Gastrocnemius medialis (tissue), 4 donors: ENCODE measurements around the gene FZD10. TPM values are rescaled to one million over a fixed set of nuclear protein-coding genes. Genes with fewer than 3 reads are reported as not detected.

ENCODE experiments used
- ATAC-seq, 2 donors: fragments of 150-250 bp; one replicate each; pipeline ENCODE4 v1.9.1; 2016
- DNase-seq, 2 donors: peaks; one replicate each; pipeline ENCODE4 v3.0.0-alpha.2; 2019
- H3K27ac ChIP-seq, 4 donors: fragments of 200-600 bp; sonication (generic); 1 replicate in 1 of 4; 2 replicates in 3 of 4; pipeline ENCODE4 v1.5.1; 2016 to 2018; ENCODE audit warnings: mild to moderate bottlenecking in 2 of 4, moderate library complexity in 1 of 4
- H3K27me3 ChIP-seq, 3 donors: fragments of 200-600 bp; sonication (generic) in 2 of 3; 1 replicate in 1 of 3; 2 replicates in 2 of 3; pipeline versions ENCODE4 v1.5.1 to v1.6.0; 2016 to 2019; ENCODE audit warnings: mild to moderate bottlenecking in 1 of 3, moderate library complexity in 1 of 3
- H3K36me3 ChIP-seq, 2 donors: fragments of 200-600 bp; sonication (generic) in 1 of 2; one replicate each; pipeline ENCODE4 v1.5.1; 2017 to 2018
- H3K4me1 ChIP-seq, 2 donors: fragments of 200-600 bp; sonication (generic) in 1 of 2; one replicate each; pipeline ENCODE4 v1.5.1; 2016 to 2017; ENCODE audit warnings: mild to moderate bottlenecking in 2 of 2
- H3K4me3 ChIP-seq, 4 donors: fragments of 200-600 bp; sonication (generic) in 3 of 4; 1 replicate in 1 of 4; 2 replicates in 3 of 4; pipeline ENCODE4 v1.5.1; 2016 to 2019; ENCODE audit warnings: mild to moderate bottlenecking in 2 of 4
- H3K9me3 ChIP-seq, 3 donors: fragments of 200-600 bp; sonication (generic) in 2 of 3; 1 replicate in 1 of 3; 2 replicates in 2 of 3; pipeline ENCODE4 v1.5.1; 2016 to 2019
- CTCF ChIP-seq, 5 experiments: fragments of 450-650 bp in 3 of 5; fragments of 200-600 bp in 2 of 5; sonication (generic) in 2 of 5; IDR thresholded peaks in 4 of 5; conservative IDR thresholded peaks in 1 of 5; 1 replicate in 4 of 5; 2 replicates in 1 of 5; pipeline ENCODE4 v1.5.1; 2016 to 2019; ENCODE audit warnings: antibody characterized with exemption in 5 of 5, mild to moderate bottlenecking in 3 of 5, moderate library complexity in 3 of 5
- POLR2A ChIP-seq, 2 donors: fragments of 450-650 bp; IDR thresholded peaks; one replicate each; pipeline ENCODE4 v1.6.1; 2017; ENCODE audit warnings: antibody characterized with exemption in 2 of 2, mild to moderate bottlenecking in 2 of 2, moderate library complexity in 2 of 2
- in situ Hi-C, 4 donors: fragments of 200-750 bp; cut with MboI; loops; one replicate each; pipeline versions ENCODE4 v1.15.0 to v1.8.0; 2017; ENCODE audit warnings: low sequenced_read_pairs in 4 of 4
- intact Hi-C: fragments of 100-400 bp; cut with DNase I; formaldehyde crosslinking; loops from one replicate; pipeline ENCODE4 v1.15.1; 2023; ENCODE audit warnings: low total_unique reads
- total RNA-seq, 4 donors: library from RNA; depleted of rRNA; stranded (reverse); fragments of >200 nt; gene quantifications; one replicate each; pipeline versions ENCODE4 v1.1.0 to v1.2.3, GENCODE V29; 2016

Gene FZD10
- total RNA-seq, 4 donors from 2014 or later = 0.15 to 2.3 (median 1.1) TPM; not detected in 1

- no peak overlapping the region for H3K27ac ChIP-seq
- ATAC-seq (no peak), DNase-seq (no peak)
- peak overlapping the region; percentile 38 to 50 (median 45) for H3K4me3 ChIP-seq
- H3K4me1 ChIP-seq = no peaks in the 10 kb centered on the region
- no peaks in the 10 kb centered on the region for H3K36me3 ChIP-seq
- no peak for TF ChIP-seq CTCF (IDR thresholded peaks at IDR 0.05 in 4 of 5, conservative IDR thresholded peaks at IDR 0.05 in 1 of 5)
- no peak for TF ChIP-seq POLR2A (IDR thresholded peaks at IDR 0.05)
- H3K27me3 ChIP-seq = peaks cover 31 to 39% (median 34%) of the 10 kb centered on the region in 3 donors
- intact Hi-C loops (loop anchor here (5.0 kb wide), 1 partner anchor 36 kb away; no protein-coding TSS in a partner anchor), in situ Hi-C loops (no loop called here)
- H3K9me3 ChIP-seq = no peaks in the 10 kb centered on the region
Observed at GRCh38 chr12:130162745-130163460, 639 bp downstream of the FZD10 start.

- Histone ChIP-seq H3K27ac (no peak overlapping the region), H3K9me3 (no peaks in the 10 kb centered on the region), H3K36me3 (no peaks in the 10 kb centered on the region), H3K4me1 (no peaks in the 10 kb centered on the region), H3K27me3 (peaks cover 31 to 34% (median 33%) of the 10 kb centered on the region in 3 donors), H3K4me3 (no peak overlapping the region)
- intact Hi-C loops (loop anchor here (5.0 kb wide), 1 partner anchor 36 kb away; no protein-coding TSS in a partner anchor), in situ Hi-C loops (no loop called here)
- TF ChIP-seq POLR2A (IDR thresholded peaks at IDR 0.05) (no peak), CTCF (IDR thresholded peaks at IDR 0.05 in 4 of 5, conservative IDR thresholded peaks at IDR 0.05 in 1 of 5) (no peak)
- DNase-seq (no peak), ATAC-seq (no peak)
Observed at GRCh38 chr12:130163461-130164215, 1.4 kb downstream of the FZD10 start.

GRCh38 chr12:130164216-130164542 is 1.9 kb downstream of the FZD10 start:
- no peak for ATAC-seq
- intact Hi-C loops = loop anchor here (5.0 kb wide), 1 partner anchor 37 kb away; no protein-coding TSS in a partner anchor
- no peaks in the 10 kb centered on the region for H3K9me3 ChIP-seq
- no peak overlapping the region for H3K4me3 ChIP-seq
- H3K27me3 ChIP-seq = peaks cover 25 to 34% (median 32%) of the 10 kb centered on the region in 3 donors
- H3K36me3 ChIP-seq = no peaks in the 10 kb centered on the region
- H3K27ac ChIP-seq = no peak overlapping the region
- TF ChIP-seq POLR2A (IDR thresholded peaks at IDR 0.05) (no peak), CTCF (IDR thresholded peaks at IDR 0.05 in 4 of 5, conservative IDR thresholded peaks at IDR 0.05 in 1 of 5) (no peak)
- H3K4me1 ChIP-seq = no peaks in the 10 kb centered on the region
- no peak for DNase-seq
- in situ Hi-C loops = no loop called here

- H3K27me3 ChIP-seq = peaks cover 18 to 33% (median 30%) of the 10 kb centered on the region in 3 donors
- H3K9me3 ChIP-seq = no peaks in the 10 kb centered on the region
- no peak for TF ChIP-seq POLR2A (IDR thresholded peaks at IDR 0.05)
- no peak for TF ChIP-seq CTCF (IDR thresholded peaks at IDR 0.05 in 4 of 5, conservative IDR thresholded peaks at IDR 0.05 in 1 of 5)
- H3K4me3 ChIP-seq = no peak overlapping the region
- intact Hi-C loops = loop anchor here (5.0 kb wide), 1 partner anchor 38 kb away; no protein-coding TSS in a partner anchor
- no peaks in the 10 kb centered on the region for H3K36me3 ChIP-seq
- H3K4me1 ChIP-seq = no peaks in the 10 kb centered on the region
- in situ Hi-C loops = no loop called here
- no peak for DNase-seq
- no peak overlapping the region for H3K27ac ChIP-seq
- ATAC-seq = no peak
Observed at GRCh38 chr12:130164936-130165335, 2.7 kb downstream of the FZD10 start.
